22Rv1 (cell line): ENCODE measurements around the gene GPR141.

Source experiments
- CTCF ChIP-seq: fragments of 450-650 bp; IDR thresholded peaks from 2 replicates; pipeline ENCODE4 v1.5.1; 2017; ENCODE audit warnings: mild to moderate bottlenecking
- ZFX ChIP-seq: fragments of 450-650 bp; IDR thresholded peaks from 2 replicates; pipeline ENCODE4 v1.6.1; 2017; ENCODE audit warnings: antibody characterized with exemption, borderline replicate concordance

GRCh38 chr7:37735196-37735595 is 51.6 kb downstream of the GPR141 start:
- no peak for TF ChIP-seq CTCF
- no peak for TF ChIP-seq ZFX
